ENCODE results near the gene LYL1.

DNA sequence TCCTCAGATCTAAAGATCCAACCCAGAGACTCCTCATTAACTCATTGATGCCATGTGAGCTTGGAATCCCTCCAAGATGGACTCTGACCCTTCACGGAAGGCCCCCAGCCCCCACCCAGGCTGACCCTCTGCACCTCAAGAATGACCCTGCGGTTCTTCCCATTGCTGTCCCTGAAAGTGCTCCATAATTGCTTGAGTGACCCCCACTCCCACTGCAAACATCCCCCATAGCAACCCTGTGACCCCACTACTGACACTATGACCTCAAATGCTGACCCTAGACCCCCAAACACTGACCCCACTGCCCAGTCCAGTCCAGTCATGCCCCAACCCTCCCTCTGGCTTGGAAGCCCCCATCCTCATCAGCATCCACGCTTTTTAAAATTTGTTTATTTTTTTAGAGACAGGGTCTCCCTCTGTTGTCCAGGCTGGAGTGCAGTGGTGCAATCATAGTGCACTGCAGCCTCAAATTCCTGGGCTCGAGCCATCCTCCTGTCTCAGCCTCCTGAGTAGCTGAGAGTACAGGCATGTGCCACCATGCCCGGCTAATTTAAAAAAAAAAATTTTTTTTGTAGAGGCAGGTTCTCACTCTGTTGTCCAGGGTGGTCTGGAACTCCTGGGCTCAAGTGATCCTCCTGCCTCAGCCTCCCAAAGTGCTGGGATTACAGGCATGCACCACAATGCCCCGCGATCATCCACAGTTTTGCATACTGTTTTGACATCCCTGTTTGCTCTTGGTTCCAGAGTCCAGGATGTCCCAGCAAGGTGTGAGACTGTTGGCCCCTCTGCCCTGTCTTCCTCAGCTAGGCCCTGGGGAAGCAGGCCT is 855 bp downstream of the LYL1 start:
- TF ChIP-seq, protein P1, sequence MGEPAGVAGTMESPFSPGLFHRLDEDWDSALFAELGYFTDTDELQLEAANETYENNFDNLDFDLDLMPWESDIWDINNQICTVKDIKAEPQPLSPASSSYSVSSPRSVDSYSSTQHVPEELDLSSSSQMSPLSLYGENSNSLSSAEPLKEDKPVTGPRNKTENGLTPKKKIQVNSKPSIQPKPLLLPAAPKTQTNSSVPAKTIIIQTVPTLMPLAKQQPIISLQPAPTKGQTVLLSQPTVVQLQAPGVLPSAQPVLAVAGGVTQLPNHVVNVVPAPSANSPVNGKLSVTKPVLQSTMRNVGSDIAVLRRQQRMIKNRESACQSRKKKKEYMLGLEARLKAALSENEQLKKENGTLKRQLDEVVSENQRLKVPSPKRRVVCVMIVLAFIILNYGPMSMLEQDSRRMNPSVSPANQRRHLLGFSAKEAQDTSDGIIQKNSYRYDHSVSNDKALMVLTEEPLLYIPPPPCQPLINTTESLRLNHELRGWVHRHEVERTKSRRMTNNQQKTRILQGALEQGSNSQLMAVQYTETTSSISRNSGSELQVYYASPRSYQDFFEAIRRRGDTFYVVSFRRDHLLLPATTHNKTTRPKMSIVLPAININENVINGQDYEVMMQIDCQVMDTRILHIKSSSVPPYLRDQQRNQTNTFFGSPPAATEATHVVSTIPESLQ (CRISPR knock-in tag; conservative IDR thresholded peaks at IDR 0.05): no peak
- TF ChIP-seq, protein P2, sequence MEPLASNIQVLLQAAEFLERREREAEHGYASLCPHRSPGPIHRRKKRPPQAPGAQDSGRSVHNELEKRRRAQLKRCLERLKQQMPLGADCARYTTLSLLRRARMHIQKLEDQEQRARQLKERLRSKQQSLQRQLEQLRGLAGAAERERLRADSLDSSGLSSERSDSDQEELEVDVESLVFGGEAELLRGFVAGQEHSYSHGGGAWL (CRISPR knock-in tag; IDR thresholded peaks at IDR 0.05): no peak
- TF ChIP-seq MAFF (IDR thresholded peaks at IDR 0.05; ENCODE audit: low read depth, low read length): no peak
- TF ChIP-seq, protein P3, sequence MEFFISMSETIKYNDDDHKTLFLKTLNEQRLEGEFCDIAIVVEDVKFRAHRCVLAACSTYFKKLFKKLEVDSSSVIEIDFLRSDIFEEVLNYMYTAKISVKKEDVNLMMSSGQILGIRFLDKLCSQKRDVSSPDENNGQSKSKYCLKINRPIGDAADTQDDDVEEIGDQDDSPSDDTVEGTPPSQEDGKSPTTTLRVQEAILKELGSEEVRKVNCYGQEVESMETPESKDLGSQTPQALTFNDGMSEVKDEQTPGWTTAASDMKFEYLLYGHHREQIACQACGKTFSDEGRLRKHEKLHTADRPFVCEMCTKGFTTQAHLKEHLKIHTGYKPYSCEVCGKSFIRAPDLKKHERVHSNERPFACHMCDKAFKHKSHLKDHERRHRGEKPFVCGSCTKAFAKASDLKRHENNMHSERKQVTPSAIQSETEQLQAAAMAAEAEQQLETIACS (CRISPR knock-in tag; IDR thresholded peaks at IDR 0.05): no peak
- TF ChIP-seq, protein P4, sequence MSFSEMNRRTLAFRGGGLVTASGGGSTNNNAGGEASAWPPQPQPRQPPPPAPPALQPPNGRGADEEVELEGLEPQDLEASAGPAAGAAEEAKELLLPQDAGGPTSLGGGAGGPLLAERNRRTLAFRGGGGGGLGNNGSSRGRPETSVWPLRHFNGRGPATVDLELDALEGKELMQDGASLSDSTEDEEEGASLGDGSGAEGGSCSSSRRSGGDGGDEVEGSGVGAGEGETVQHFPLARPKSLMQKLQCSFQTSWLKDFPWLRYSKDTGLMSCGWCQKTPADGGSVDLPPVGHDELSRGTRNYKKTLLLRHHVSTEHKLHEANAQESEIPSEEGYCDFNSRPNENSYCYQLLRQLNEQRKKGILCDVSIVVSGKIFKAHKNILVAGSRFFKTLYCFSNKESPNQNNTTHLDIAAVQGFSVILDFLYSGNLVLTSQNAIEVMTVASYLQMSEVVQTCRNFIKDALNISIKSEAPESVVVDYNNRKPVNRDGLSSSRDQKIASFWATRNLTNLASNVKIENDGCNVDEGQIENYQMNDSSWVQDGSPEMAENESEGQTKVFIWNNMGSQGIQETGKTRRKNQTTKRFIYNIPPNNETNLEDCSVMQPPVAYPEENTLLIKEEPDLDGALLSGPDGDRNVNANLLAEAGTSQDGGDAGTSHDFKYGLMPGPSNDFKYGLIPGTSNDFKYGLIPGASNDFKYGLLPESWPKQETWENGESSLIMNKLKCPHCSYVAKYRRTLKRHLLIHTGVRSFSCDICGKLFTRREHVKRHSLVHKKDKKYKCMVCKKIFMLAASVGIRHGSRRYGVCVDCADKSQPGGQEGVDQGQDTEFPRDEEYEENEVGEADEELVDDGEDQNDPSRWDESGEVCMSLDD (CRISPR knock-in tag; IDR thresholded peaks at IDR 0.05; ENCODE audit: borderline replicate concordance): no peak
- TF ChIP-seq, protein P5, sequence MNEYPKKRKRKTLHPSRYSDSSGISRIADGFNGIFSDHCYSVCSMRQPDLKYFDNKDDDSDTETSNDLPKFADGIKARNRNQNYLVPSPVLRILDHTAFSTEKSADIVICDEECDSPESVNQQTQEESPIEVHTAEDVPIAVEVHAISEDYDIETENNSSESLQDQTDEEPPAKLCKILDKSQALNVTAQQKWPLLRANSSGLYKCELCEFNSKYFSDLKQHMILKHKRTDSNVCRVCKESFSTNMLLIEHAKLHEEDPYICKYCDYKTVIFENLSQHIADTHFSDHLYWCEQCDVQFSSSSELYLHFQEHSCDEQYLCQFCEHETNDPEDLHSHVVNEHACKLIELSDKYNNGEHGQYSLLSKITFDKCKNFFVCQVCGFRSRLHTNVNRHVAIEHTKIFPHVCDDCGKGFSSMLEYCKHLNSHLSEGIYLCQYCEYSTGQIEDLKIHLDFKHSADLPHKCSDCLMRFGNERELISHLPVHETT (CRISPR knock-in tag; conservative IDR thresholded peaks at IDR 0.05): no peak
- TF ChIP-seq, protein P6, sequence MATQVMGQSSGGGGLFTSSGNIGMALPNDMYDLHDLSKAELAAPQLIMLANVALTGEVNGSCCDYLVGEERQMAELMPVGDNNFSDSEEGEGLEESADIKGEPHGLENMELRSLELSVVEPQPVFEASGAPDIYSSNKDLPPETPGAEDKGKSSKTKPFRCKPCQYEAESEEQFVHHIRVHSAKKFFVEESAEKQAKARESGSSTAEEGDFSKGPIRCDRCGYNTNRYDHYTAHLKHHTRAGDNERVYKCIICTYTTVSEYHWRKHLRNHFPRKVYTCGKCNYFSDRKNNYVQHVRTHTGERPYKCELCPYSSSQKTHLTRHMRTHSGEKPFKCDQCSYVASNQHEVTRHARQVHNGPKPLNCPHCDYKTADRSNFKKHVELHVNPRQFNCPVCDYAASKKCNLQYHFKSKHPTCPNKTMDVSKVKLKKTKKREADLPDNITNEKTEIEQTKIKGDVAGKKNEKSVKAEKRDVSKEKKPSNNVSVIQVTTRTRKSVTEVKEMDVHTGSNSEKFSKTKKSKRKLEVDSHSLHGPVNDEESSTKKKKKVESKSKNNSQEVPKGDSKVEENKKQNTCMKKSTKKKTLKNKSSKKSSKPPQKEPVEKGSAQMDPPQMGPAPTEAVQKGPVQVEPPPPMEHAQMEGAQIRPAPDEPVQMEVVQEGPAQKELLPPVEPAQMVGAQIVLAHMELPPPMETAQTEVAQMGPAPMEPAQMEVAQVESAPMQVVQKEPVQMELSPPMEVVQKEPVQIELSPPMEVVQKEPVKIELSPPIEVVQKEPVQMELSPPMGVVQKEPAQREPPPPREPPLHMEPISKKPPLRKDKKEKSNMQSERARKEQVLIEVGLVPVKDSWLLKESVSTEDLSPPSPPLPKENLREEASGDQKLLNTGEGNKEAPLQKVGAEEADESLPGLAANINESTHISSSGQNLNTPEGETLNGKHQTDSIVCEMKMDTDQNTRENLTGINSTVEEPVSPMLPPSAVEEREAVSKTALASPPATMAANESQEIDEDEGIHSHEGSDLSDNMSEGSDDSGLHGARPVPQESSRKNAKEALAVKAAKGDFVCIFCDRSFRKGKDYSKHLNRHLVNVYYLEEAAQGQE (IDR thresholded peaks at IDR 0.05; ENCODE audit: borderline replicate concordance in 1 of 2, low read depth in 1 of 2, low read length in 2 of 2): no peak
- peak; percentile 79; the same call in 1 of the 2 replicates for TF ChIP-seq PHF21A (CRISPR knock-in tag; IDR thresholded peaks at IDR 0.05)
- TF ChIP-seq, protein P7, sequence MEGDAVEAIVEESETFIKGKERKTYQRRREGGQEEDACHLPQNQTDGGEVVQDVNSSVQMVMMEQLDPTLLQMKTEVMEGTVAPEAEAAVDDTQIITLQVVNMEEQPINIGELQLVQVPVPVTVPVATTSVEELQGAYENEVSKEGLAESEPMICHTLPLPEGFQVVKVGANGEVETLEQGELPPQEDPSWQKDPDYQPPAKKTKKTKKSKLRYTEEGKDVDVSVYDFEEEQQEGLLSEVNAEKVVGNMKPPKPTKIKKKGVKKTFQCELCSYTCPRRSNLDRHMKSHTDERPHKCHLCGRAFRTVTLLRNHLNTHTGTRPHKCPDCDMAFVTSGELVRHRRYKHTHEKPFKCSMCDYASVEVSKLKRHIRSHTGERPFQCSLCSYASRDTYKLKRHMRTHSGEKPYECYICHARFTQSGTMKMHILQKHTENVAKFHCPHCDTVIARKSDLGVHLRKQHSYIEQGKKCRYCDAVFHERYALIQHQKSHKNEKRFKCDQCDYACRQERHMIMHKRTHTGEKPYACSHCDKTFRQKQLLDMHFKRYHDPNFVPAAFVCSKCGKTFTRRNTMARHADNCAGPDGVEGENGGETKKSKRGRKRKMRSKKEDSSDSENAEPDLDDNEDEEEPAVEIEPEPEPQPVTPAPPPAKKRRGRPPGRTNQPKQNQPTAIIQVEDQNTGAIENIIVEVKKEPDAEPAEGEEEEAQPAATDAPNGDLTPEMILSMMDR (CRISPR knock-in tag; IDR thresholded peaks at IDR 0.05): no peak
- no peak for TF ChIP-seq ZNF589 (CRISPR knock-in tag; conservative IDR thresholded peaks at IDR 0.05)
- TF ChIP-seq SMARCE1 (IDR thresholded peaks at IDR 0.05; ENCODE audit: borderline replicate concordance): no peak
- no peak for TF ChIP-seq JUNB (CRISPR knock-in tag; IDR thresholded peaks at IDR 0.05; ENCODE audit: borderline replicate concordance)
- no peak for TF ChIP-seq ZNF343 (CRISPR knock-in tag; IDR thresholded peaks at IDR 0.05)
- peak; percentile 45; the same call in 1 of the 2 replicates for TF ChIP-seq CEBPB (IDR thresholded peaks at IDR 0.05; ENCODE audit: borderline replicate concordance, low read depth, low read length)
